Measurements from ENCODE around the gene CACNA1G. TPM values are rescaled to one million over a fixed set of nuclear protein-coding genes. Genes with fewer than 3 reads are reported as not detected.

The CACNA1G gene
- total RNA-seq, 1 experiment from 2014 or later: 6.7 TPM

GRCh38 chr17:50598487-50598886, 38.0 kb downstream of the CACNA1G start:
- CTCF ChIA-PET: interaction anchor here (2.2 kb wide), 1 partner anchor 48 kb away, joined by 8 read pairs; no protein-coding TSS in a partner anchor
- Mint-ChIP-seq H3K27me3 (ENCODE audit: low read depth) (no peaks in the 10 kb centered on the region), H3K36me3 (no peaks in the 10 kb centered on the region), H3K4me3 (no peak overlapping the region), H3K4me1 (peaks cover 4% of the 10 kb centered on the region), H3K9me3 (no peaks in the 10 kb centered on the region), H3K27ac (no peak overlapping the region)
- POLR2A ChIA-PET: no interaction called here
- no peak for TF ChIP-seq HMGXB4 (CRISPR knock-in tag; IDR thresholded peaks at IDR 0.05)
- no peak for TF ChIP-seq ZSCAN18 (CRISPR knock-in tag; IDR thresholded peaks at IDR 0.05)
- no peak for TF ChIP-seq HMGA2 (CRISPR knock-in tag; IDR thresholded peaks at IDR 0.05)
- ATAC-seq (no peak), DNase-seq (ENCODE audit: low spot score) (no peak)

- DNase-seq (ENCODE audit: low spot score): no peak
- H3K4me3 Mint-ChIP-seq: no peak overlapping the region
- peaks cover 4% of the 10 kb centered on the region for H3K4me1 Mint-ChIP-seq
- no peak overlapping the region for H3K27ac Mint-ChIP-seq
- ChIA-PET POLR2A (no interaction called here), CTCF (interaction anchor here (0.6 to 2.2 kb wide), 3 partner anchors 31 to 67 kb away, joined by 3 to 8 read pairs (median 5); no protein-coding TSS in a partner anchor)
- no peak for ATAC-seq
- H3K36me3 Mint-ChIP-seq: no peaks in the 10 kb centered on the region
- TF ChIP-seq ZNF121 (CRISPR knock-in tag; IDR thresholded peaks at IDR 0.05): no peak
- no peak for TF ChIP-seq FOXP1 (CRISPR knock-in tag; IDR thresholded peaks at IDR 0.05; ENCODE audit: borderline replicate concordance)
- no peak for TF ChIP-seq CDX4 (CRISPR knock-in tag; IDR thresholded peaks at IDR 0.05; ENCODE audit: borderline replicate concordance)
- TF ChIP-seq PREB (CRISPR knock-in tag; IDR thresholded peaks at IDR 0.05; ENCODE audit: borderline replicate concordance): no peak
- no peak for TF ChIP-seq SMAD3 (CRISPR knock-in tag; IDR thresholded peaks at IDR 0.05; ENCODE audit: borderline replicate concordance)
- no peaks in the 10 kb centered on the region for H3K27me3 Mint-ChIP-seq (ENCODE audit: low read depth)
- H3K9me3 Mint-ChIP-seq: no peaks in the 10 kb centered on the region
These were observed 39.1 kb downstream of the CACNA1G start for GRCh38 chr17:50599606-50600005.

- no peak overlapping the region for H3K4me3 Mint-ChIP-seq
- TF ChIP-seq PRDM15 (CRISPR knock-in tag; IDR thresholded peaks at IDR 0.05) (no peak), FOXP4 (CRISPR knock-in tag; IDR thresholded peaks at IDR 0.05) (no peak), E2F5 (CRISPR knock-in tag; IDR thresholded peaks at IDR 0.05) (no peak), E2F1 (CRISPR knock-in tag; IDR thresholded peaks at IDR 0.05) (no peak), ZNF425 (CRISPR knock-in tag; conservative IDR thresholded peaks at IDR 0.05) (no peak)
- ChIA-PET CTCF (interaction anchor here (0.9 kb wide), 1 partner anchor 24 kb away, joined by 3 read pairs; no protein-coding TSS in a partner anchor), POLR2A (interaction anchor here (0.5 kb wide), 1 partner anchor 23 kb away, joined by 7 read pairs; no protein-coding TSS in a partner anchor)
- H3K27ac Mint-ChIP-seq: no peak overlapping the region
- no peaks in the 10 kb centered on the region for H3K27me3 Mint-ChIP-seq (ENCODE audit: low read depth)
- DNase-seq (ENCODE audit: low spot score): no peak
- H3K9me3 Mint-ChIP-seq: no peaks in the 10 kb centered on the region
- no peaks in the 10 kb centered on the region for H3K36me3 Mint-ChIP-seq
- no peak for ATAC-seq
- peaks cover 10% of the 10 kb centered on the region for H3K4me1 Mint-ChIP-seq
These were observed 41.4 kb downstream of the CACNA1G start for GRCh38 chr17:50601823-50602375.
